Right lobe of liver (tissue), 6 donors: Measurements from ENCODE around the gene HPN. TPM values are rescaled to one million over a fixed set of nuclear protein-coding genes. Genes with fewer than 3 reads are reported as not detected.

Experiments used
- ATAC-seq, 4 donors: fragments of 200-7000 bp; cut with Tn5 transposase; one replicate each; pipeline ENCODE4 v1.9.1; 2020; ENCODE audit warnings: mild to moderate bottlenecking in 4 of 4, moderate library complexity in 4 of 4
- DNase-seq, 3 donors: peaks; one replicate each; pipeline ENCODE4 v3.0.0-alpha.2; 2020
- H3K27ac ChIP-seq, 3 donors: fragments of 200-600 bp; one replicate each; pipeline ENCODE4 v1.8.0; 2022
- H3K27me3 ChIP-seq, 2 donors: fragments of 200-600 bp; one replicate each; pipeline ENCODE4 v1.8.0; 2022
- H3K36me3 ChIP-seq, 4 donors: fragments of 200-600 bp; sonication (generic) in 1 of 4; one replicate each; pipeline versions ENCODE4 v1.5.1 to v1.8.0; 2017 to 2022; ENCODE audit warnings: control low read depth in 1 of 4
- H3K4me1 ChIP-seq, 4 donors: fragments of 200-600 bp; sonication (generic) in 1 of 4; one replicate each; pipeline versions ENCODE4 v1.5.1 to v1.8.0; 2017 to 2022; ENCODE audit warnings: control low read depth in 1 of 4
- H3K4me3 ChIP-seq, 3 donors: fragments of 200-600 bp; one replicate each; pipeline ENCODE4 v1.8.0; 2022
- H3K9me3 ChIP-seq, 4 donors: fragments of 200-600 bp; sonication (generic) in 1 of 4; one replicate each; pipeline versions ENCODE4 v1.5.1 to v1.8.0; 2017 to 2022; ENCODE audit warnings: control low read depth in 1 of 4
- POLR2A ChIP-seq: fragments of 450-650 bp; IDR thresholded peaks from one replicate; pipeline ENCODE4 v1.6.1; 2017; ENCODE audit warnings: antibody characterized with exemption, mild to moderate bottlenecking
- WGBS: methylation state at CpG from one replicate; pipeline ENCODE4 v1.1.6; 2018; ENCODE audit warnings: low coverage, low lambda C conversion rate; ENCODE audit not compliant: insufficient coverage; ENCODE audit errors: missing lambda C conversion rate; 5-methylcytosine and 5-hydroxymethylcytosine counted together
- intact Hi-C, 2 donors: fragments of 100-400 bp; cut with DNase I; formaldehyde crosslinking; loops; one replicate each; pipeline versions ENCODE4 v1.11.2 to v1.14.1; 2022
- total RNA-seq, 6 experiments: library from RNA; depleted of rRNA in 2 of 6; stranded (reverse); fragments of >200 nt in 2 of 6; fragmentation: NEBNext Ultra II Directional in 3 of 6; extraction: Animal tissue kit (Norgen Biotek cat#: 25700) in 3 of 6; gene quantifications; one replicate each; pipeline versions ENCODE4 v1.1.0 to v1.2.4, GENCODE V29; 2016 to 2023
- TF ChIP-seq, protein P1 (sequence below), 4 donors: fragments of 200-600 bp in 3 of 4; fragments of 450-650 bp in 1 of 4; IDR thresholded peaks; one replicate each; pipeline versions ENCODE4 v1.5.1 to v1.8.0; 2016 to 2022; ENCODE audit warnings: antibody characterized with exemption in 4 of 4, mild to moderate bottlenecking in 2 of 4
- donor health status: DM: no; HTN: yes; CAD: no.
- donor health status: DM: no; HTN: no; CAD: no.
- donor health status: DM: no; HTN: no; CAD: no.
- donor health status: DM: no; HTN: yes; CAD: no.
- donor health status: DM: no; HTN: yes; CAD: no.

Gene HPN
- total RNA-seq, 6 experiments from 2014 or later, result 285 to 486 (median 374) TPM

DNA sequence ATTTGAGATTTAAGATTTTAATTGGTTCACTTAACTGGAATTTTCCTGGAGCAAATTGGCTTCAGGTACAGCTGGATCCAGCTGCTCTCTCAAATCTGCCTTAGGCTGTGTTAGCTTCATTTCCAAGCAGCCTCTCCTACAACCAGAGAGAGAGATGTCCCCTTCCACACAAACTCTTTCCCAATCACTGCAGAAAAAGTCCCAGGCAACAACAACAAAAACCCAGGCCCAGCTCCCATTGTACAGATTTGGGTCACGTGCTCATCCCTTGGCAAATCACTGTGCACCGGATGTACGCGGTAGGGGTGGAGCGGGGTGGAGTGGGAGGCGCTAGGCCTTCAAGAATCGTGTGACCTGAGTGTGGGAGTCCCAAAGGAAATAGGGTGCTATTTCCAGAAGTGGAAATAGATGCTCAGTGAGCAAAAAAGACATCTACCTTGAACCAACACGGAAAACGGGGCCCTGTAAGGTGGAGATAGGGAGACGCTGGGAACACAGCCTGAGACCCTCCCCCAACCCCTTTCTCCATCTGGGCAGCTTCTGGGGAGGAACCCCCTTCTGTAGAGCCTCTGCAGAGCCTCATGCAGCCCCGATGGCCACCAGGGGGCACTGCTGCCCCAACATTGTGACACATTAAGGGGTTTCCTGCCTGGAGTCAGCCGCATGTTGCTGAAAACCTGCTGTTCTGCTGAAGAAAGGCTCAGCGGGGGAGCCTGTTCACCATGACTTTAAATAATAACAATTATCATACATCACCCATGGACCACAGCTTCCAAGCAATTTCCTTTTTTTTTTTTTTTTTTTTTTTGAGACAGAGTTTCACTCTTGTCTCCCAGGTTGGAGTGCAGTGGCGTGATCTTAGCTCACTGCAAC is 25.4 kb downstream of the HPN start:
- H3K4me3 ChIP-seq, result no peak overlapping the region
- no peaks in the 10 kb centered on the region for H3K27me3 ChIP-seq
- 9% methylated on average over 12 of the region's 14 CpGs for WGBS
- TF ChIP-seq, protein P1, sequence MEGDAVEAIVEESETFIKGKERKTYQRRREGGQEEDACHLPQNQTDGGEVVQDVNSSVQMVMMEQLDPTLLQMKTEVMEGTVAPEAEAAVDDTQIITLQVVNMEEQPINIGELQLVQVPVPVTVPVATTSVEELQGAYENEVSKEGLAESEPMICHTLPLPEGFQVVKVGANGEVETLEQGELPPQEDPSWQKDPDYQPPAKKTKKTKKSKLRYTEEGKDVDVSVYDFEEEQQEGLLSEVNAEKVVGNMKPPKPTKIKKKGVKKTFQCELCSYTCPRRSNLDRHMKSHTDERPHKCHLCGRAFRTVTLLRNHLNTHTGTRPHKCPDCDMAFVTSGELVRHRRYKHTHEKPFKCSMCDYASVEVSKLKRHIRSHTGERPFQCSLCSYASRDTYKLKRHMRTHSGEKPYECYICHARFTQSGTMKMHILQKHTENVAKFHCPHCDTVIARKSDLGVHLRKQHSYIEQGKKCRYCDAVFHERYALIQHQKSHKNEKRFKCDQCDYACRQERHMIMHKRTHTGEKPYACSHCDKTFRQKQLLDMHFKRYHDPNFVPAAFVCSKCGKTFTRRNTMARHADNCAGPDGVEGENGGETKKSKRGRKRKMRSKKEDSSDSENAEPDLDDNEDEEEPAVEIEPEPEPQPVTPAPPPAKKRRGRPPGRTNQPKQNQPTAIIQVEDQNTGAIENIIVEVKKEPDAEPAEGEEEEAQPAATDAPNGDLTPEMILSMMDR (IDR thresholded peaks at IDR 0.05), result peak; percentile 87 to 94 (median 92)
- TF ChIP-seq POLR2A, result peak; percentile 19
- H3K36me3 ChIP-seq, result peaks cover 0 to 4% (median 2%) of the 10 kb centered on the region in 4 donors
- H3K27ac ChIP-seq, result peak overlapping the region in 2 of 3 donors; percentile 22 to 41
- DNase-seq (peak; percentile 87 to 92 (median 87)), ATAC-seq (peak; percentile 85 to 93 (median 86))
- intact Hi-C loops, result no loop called here
- H3K9me3 ChIP-seq, result no peaks in the 10 kb centered on the region
- H3K4me1 ChIP-seq, result no peaks in the 10 kb centered on the region

DNA sequence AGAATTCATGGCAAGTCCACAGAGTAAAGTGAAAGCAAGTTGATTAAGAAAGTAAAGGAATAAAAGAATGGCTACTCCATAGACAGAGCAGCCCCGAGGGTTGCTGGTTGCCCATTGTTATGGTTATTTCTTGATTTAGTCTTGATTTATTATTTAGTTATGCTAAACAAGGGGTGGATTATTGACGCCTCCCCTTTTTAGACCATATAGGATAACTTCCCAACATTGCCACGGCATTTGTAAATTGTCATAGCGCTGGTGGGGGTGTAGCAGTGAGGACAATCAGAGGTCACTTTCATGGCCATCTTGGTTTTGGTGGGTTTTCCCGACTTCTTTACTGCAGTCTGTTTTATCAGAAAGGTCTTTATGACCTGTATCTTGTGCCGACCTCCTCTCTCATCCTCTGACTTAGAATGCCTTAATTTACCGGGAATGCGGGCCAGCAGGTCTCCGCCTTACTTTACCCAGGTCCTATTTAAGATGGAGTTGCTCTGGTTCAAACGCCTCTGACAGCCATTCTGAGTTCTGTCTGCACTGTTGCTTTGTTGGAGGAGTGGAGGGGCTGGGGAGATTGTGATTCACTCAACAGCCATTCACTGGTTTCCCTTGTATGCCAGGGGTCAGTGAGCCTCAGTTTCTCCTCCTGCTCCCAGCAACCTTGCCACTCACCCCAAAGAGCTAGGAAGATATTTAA is 27.6 kb downstream of the HPN start:
- Histone ChIP-seq H3K36me3 (no peaks in the 10 kb centered on the region), H3K4me1 (no peaks in the 10 kb centered on the region), H3K27ac (no peak overlapping the region), H3K9me3 (no peaks in the 10 kb centered on the region), H3K4me3 (no peak overlapping the region), H3K27me3 (no peaks in the 10 kb centered on the region)
- intact Hi-C loops, result no loop called here
- TF ChIP-seq, protein P1 (IDR thresholded peaks at IDR 0.05), result no peak
- no peak for TF ChIP-seq POLR2A
- WGBS, result 82% methylated on average over 9 of the region's 10 CpGs
- no peak for ATAC-seq
- no peak for DNase-seq

DNA sequence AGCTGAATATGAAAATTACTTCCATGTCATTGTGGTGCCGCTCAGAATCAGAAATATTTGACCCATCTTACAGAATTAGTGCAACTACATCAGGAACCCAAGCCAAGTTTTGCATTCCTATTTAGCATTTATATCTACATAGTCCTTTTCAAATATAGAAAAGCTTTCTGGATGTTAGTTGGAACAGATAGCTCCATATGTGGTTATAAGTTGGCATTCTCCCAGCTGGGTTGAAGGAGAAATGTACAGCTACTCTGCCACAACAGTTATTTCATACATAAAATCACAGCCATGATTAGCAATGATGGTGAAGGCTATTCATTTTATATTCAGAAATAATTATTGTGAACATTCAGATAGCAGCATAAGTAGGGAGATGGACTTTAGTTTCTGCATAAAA is 28.2 kb downstream of the HPN start:
- Histone ChIP-seq H3K27ac (no peak overlapping the region), H3K4me1 (no peaks in the 10 kb centered on the region), H3K9me3 (no peaks in the 10 kb centered on the region), H3K36me3 (no peaks in the 10 kb centered on the region), H3K27me3 (no peaks in the 10 kb centered on the region), H3K4me3 (no peak overlapping the region)
- intact Hi-C loops, result no loop called here
- ATAC-seq, result no peak
- 70% methylated on average over 1 of the region's 1 CpG for WGBS
- TF ChIP-seq POLR2A, result no peak
- DNase-seq, result no peak

DNA sequence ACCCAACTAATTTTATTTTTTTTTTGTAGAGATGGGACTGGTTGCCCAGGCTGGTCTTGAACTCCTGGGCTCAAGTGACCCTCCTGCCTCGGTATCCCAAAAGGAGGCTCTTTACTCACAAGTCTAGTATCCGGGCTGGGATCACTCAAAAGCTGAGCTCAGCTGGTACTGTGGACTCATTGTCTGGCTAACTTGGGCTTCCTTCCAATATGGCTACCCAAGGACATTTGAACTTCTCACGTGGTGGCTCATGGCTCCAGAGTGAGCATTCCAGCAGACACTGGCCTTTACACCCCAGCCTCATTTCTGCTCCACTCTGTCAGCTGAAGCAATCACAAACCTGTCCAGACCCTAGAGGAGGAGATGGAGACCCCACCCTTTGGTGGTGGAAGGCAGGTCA is 28.9 kb downstream of the HPN start:
- H3K4me1 ChIP-seq, result no peaks in the 10 kb centered on the region
- H3K4me3 ChIP-seq, result no peak overlapping the region
- no peak overlapping the region for H3K27ac ChIP-seq
- no peaks in the 10 kb centered on the region for H3K9me3 ChIP-seq
- H3K27me3 ChIP-seq, result no peaks in the 10 kb centered on the region
- intact Hi-C loops, result no loop called here
- no peaks in the 10 kb centered on the region for H3K36me3 ChIP-seq
- ATAC-seq, result no peak
- TF ChIP-seq, protein P1 (IDR thresholded peaks at IDR 0.05), result no peak
- TF ChIP-seq POLR2A, result no peak
- DNase-seq, result no peak
- WGBS, result 80% methylated on average over 1 of the region's 3 CpGs

DNA sequence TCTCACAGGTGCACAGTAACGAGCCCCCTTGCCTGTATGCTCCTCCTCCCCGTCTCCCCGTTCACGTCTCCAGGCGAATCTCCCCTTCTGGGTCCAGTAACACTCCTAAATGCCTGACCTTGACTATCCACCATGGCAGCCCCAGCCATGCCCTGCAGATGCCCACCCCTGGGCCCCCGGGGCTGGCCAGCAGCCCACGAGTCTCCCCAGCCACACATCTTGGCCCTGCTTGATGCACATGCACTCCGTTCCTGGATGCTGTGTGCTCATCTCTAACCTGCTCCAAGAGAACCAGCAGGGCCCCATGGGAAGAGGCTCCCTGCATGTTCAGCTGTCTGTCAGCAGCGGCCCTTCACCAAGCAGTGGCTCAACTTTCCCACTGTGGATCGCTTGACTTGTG is 32.0 kb downstream of the HPN start:
- no peak for ATAC-seq
- Histone ChIP-seq H3K27me3 (no peaks in the 10 kb centered on the region), H3K4me3 (no peak overlapping the region), H3K36me3 (no peaks in the 10 kb centered on the region), H3K4me1 (no peaks in the 10 kb centered on the region), H3K9me3 (no peaks in the 10 kb centered on the region), H3K27ac (no peak overlapping the region)
- no peak for DNase-seq
- WGBS, result no CpG with 5 or more reads among the region's 10 CpGs
- TF ChIP-seq POLR2A, result no peak
- TF ChIP-seq, protein P1 (IDR thresholded peaks at IDR 0.05), result no peak
- intact Hi-C loops, result no loop called here
